PC-3 (cell line): ENCODE data around the gene FCRL6.

Source experiments
- CTCF ChIP-seq: fragments of 300-600 bp; sonication (generic); conservative IDR thresholded peaks from 2 replicates; pipeline ENCODE4 v1.5.1; 2017; ENCODE audit warnings: antibody characterized with exemption, low read depth, mild to moderate bottlenecking, low read length
- EZH2 ChIP-seq: fragments of 300-600 bp; sonication (generic); IDR thresholded peaks from one replicate; pipeline ENCODE4 v1.6.1; 2017; ENCODE audit warnings: antibody characterized with exemption, mild to moderate bottlenecking, low read length; ENCODE audit not compliant: unreplicated experiment
- EZH2phosphoT487 ChIP-seq: fragments of 300-600 bp; sonication (generic); IDR thresholded peaks from 2 replicates; pipeline ENCODE4 v1.6.1; 2018; ENCODE audit warnings: mild to moderate bottlenecking, antibody characterized with exemption, low read length, borderline replicate concordance

GRCh38 chr1:159804924-159805323 is 2.8 kb downstream of the FCRL6 start:
- no peak for TF ChIP-seq CTCF
- no peak for TF ChIP-seq EZH2
- no peak for TF ChIP-seq EZH2phosphoT487
